ENCODE measurements around the gene CEP104.

The CEP104 gene

DNA sequence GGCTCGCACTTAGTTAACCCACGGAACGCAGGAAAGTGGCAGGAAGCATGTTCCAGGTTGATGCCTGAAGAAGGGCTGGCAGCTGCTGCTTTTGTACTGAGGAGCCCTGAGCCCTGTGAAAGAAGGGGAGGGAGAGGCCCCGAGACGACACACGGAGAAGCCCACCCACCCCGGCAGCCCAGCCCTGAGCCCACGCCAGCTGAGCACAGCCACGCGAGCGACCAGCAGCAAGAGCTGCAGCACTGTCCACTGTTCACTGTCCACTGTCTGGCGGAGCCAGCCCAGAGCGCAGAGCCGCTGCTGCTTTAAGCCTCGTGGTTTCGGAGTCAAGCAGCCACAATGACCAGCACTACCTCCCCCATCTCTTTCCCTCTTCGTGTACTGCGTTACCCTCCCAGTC is 66.1 kb downstream of the CEP104 start:
- H4K20me1 ChIP-seq (ENCODE audit: control insufficient read depth, insufficient read depth, low read depth, low read length): peaks cover 6% of the 10 kb centered on the region; the same call in 1 of the 2 replicates
- H3K79me2 ChIP-seq (ENCODE audit: control insufficient read depth, low read length): peaks cover 85% of the 10 kb centered on the region
- no peaks in the 10 kb centered on the region for H3F3A ChIP-seq (ENCODE audit: control insufficient read depth, insufficient read depth)
- H3K4me1 ChIP-seq (ENCODE audit: control insufficient read depth, low read length): peaks cover 20% of the 10 kb centered on the region
- no peak overlapping the region for H3K4me3 ChIP-seq (ENCODE audit: low read length)
- no peaks in the 10 kb centered on the region for H3K9me2 ChIP-seq (replicated peaks; ENCODE audit: control insufficient read depth, low read length)
- H3K27ac ChIP-seq (ENCODE audit: low read depth, low read length): no peak overlapping the region
- no peak overlapping the region for H3K4me2 ChIP-seq (ENCODE audit: low read length)
- H3K27me3 ChIP-seq (ENCODE audit: control insufficient read depth, low read length): no peaks in the 10 kb centered on the region
- peaks cover 32% of the 10 kb centered on the region for H3K36me3 ChIP-seq (ENCODE audit: control insufficient read depth, low read length)
- H3K9me3 ChIP-seq (ENCODE audit: control insufficient read depth, insufficient read depth, low read length): no peaks in the 10 kb centered on the region
- TF ChIP-seq, protein P1, sequence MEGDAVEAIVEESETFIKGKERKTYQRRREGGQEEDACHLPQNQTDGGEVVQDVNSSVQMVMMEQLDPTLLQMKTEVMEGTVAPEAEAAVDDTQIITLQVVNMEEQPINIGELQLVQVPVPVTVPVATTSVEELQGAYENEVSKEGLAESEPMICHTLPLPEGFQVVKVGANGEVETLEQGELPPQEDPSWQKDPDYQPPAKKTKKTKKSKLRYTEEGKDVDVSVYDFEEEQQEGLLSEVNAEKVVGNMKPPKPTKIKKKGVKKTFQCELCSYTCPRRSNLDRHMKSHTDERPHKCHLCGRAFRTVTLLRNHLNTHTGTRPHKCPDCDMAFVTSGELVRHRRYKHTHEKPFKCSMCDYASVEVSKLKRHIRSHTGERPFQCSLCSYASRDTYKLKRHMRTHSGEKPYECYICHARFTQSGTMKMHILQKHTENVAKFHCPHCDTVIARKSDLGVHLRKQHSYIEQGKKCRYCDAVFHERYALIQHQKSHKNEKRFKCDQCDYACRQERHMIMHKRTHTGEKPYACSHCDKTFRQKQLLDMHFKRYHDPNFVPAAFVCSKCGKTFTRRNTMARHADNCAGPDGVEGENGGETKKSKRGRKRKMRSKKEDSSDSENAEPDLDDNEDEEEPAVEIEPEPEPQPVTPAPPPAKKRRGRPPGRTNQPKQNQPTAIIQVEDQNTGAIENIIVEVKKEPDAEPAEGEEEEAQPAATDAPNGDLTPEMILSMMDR (IDR thresholded peaks at IDR 0.05; ENCODE audit: low read depth, low read length, poor library complexity, severe bottlenecking): no peak
- TF ChIP-seq EZH2phosphoT487 (IDR thresholded peaks at IDR 0.05; ENCODE audit: borderline replicate concordance, low read length): no peak

DNA sequence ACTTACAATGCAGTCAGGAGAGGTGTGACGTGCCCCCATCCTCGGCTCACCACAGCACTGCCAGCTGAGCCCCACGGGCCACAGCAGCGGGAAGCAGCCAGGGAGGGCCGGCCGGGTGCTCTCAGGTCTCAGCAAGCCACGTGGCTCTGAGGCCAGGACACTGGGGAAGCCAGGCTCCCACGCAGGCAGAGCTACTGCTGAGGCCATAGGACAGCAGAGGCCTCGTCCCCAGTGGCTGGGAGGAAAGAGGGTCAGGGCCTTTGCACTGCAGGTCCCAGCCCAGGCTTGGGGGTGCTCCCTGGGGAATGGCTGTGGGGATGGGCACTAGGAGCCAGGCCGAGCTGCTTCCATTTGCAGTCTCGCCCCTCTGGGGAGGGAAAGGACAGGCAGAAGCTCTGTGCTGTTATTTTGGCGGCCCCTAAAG is 66.5 kb downstream of the CEP104 start:
- Histone ChIP-seq H3K9me2 (replicated peaks; ENCODE audit: control insufficient read depth, low read length) (no peaks in the 10 kb centered on the region), H3K4me3 (ENCODE audit: low read length) (no peak overlapping the region), H3K36me3 (ENCODE audit: control insufficient read depth, low read length) (peaks cover 33% of the 10 kb centered on the region), H3F3A (ENCODE audit: control insufficient read depth, insufficient read depth) (no peaks in the 10 kb centered on the region; the same call in 1 of the 2 replicates), H4K20me1 (ENCODE audit: control insufficient read depth, insufficient read depth, low read depth, low read length) (peaks cover 6% of the 10 kb centered on the region; the same call in 1 of the 2 replicates), H3K4me2 (ENCODE audit: low read length) (no peak overlapping the region), H3K9me3 (ENCODE audit: control insufficient read depth, insufficient read depth, low read length) (no peaks in the 10 kb centered on the region), H3K27ac (ENCODE audit: low read depth, low read length) (no peak overlapping the region), H3K27me3 (ENCODE audit: control insufficient read depth, low read length) (no peaks in the 10 kb centered on the region), H3K79me2 (ENCODE audit: control insufficient read depth, low read length) (peaks cover 81% of the 10 kb centered on the region), H3K4me1 (ENCODE audit: control insufficient read depth, low read length) (peaks cover 20% of the 10 kb centered on the region)
- TF ChIP-seq, protein P1 (IDR thresholded peaks at IDR 0.05; ENCODE audit: low read depth, low read length, poor library complexity, severe bottlenecking): no peak
- no peak for TF ChIP-seq EZH2phosphoT487 (IDR thresholded peaks at IDR 0.05; ENCODE audit: borderline replicate concordance, low read length)

DNA sequence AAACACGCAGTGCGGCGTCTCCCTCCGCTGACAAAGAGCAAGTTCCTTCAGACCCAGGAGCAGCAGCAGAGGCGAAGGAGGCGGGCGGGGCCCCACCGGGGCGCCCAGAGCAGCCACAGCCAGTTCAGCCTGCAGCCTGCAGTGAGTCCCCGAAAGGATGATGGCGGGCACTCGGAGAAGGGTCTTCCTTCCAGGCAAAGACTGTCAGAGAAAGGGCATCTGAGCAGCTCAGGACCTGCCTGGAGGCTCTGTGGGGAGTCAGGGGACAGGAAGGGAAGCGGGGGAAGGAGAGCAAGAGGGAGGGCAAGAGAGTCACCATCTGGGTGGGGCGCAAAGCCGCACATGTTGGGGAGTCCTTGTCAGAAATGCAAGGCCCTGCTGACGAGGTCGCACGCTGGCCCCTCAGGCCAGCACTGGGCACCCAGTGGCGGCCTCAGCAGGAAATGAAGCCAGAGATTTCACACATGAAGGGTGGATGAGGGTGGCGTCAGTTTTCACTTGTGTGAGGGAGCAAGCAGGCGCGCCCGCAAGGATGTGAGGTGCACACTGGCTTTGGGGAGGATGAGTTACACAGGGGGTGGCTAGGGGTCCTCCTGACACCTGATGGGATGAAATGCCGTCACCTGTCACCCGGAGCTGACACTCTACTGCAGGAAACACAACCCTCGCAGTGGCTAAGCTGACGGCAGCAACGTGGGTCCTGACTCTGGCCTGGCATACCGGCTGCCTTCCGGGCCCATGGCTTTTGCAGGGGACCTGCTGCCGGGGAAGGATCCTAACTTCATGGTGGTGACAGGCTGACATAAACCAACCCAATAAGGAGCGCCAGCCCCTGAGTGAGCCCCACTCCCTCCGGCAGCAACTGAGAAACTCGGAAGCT is 67.3 kb downstream of the CEP104 start:
- H3K4me1 ChIP-seq (ENCODE audit: control insufficient read depth, low read length): peaks cover 12% of the 10 kb centered on the region
- no peaks in the 10 kb centered on the region for H3K9me3 ChIP-seq (ENCODE audit: control insufficient read depth, insufficient read depth, low read length)
- no peaks in the 10 kb centered on the region for H3K27me3 ChIP-seq (ENCODE audit: control insufficient read depth, low read length)
- no peak overlapping the region for H3K4me3 ChIP-seq (ENCODE audit: low read length)
- no peaks in the 10 kb centered on the region for H3K9me2 ChIP-seq (replicated peaks; ENCODE audit: control insufficient read depth, low read length)
- H3K36me3 ChIP-seq (ENCODE audit: control insufficient read depth, low read length): peaks cover 37% of the 10 kb centered on the region
- H3K4me2 ChIP-seq (ENCODE audit: low read length): no peak overlapping the region
- TF ChIP-seq EZH2phosphoT487 (IDR thresholded peaks at IDR 0.05; ENCODE audit: borderline replicate concordance, low read length): no peak
- TF ChIP-seq, protein P1 (IDR thresholded peaks at IDR 0.05; ENCODE audit: low read depth, low read length, poor library complexity, severe bottlenecking): no peak
- peaks cover 72% of the 10 kb centered on the region for H3K79me2 ChIP-seq (ENCODE audit: control insufficient read depth, low read length)
- no peak overlapping the region for H3K27ac ChIP-seq (ENCODE audit: low read depth, low read length)
- H3F3A ChIP-seq (ENCODE audit: control insufficient read depth, insufficient read depth): no peaks in the 10 kb centered on the region; the same call in 1 of the 2 replicates
- no peaks in the 10 kb centered on the region; the same call in 1 of the 2 replicates for H4K20me1 ChIP-seq (ENCODE audit: control insufficient read depth, insufficient read depth, low read depth, low read length)

Data from DOHH2 (cell line).